ENCODE data around the gene NANOGP8.
"Not testable (repeated sequence)": the region's sequence is repeated elsewhere in the genome, so short reads cannot be mapped to it uniquely, and the experiment has no call there.

The NANOGP8 gene, protein sequence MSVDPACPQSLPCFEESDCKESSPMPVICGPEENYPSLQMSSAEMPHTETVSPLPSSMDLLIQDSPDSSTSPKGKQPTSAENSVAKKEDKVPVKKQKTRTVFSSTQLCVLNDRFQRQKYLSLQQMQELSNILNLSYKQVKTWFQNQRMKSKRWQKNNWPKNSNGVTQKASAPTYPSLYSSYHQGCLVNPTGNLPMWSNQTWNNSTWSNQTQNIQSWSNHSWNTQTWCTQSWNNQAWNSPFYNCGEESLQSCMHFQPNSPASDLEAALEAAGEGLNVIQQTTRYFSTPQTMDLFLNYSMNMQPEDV

DNA sequence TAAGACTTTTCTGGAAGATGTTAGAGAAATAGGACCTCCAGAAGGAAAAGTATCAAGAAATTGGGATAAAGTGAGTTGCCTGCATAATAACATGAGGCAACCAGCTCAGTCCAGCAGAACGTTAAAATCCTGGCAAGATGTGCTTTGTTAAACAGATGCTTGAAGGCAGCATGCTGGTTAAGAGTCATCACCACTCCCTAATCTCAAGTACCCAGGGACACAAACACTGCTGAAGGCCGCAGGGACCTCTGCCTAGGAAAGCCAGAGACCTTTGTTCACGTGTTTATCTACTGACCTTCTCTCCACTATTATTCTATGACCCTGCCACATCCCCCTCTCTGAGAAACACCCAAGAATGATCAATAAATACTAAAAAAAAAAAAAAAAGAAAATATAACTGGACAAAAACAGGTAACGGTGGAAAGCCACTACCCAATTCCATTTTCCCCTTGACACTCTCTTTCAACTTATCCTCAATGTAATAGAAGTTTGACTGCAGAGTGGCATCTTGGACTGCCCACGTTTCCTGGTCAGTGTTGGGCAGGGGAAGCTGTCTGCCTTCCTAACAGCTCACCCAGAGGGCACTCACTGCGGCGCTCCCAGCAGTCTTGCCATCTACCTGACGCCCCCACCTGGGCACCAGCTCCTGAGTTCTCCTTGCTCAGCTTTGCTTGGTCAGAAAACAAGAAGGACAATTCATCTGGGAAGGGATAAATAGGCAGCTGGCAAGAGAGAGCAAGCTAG, at the start of gene NANOGP8:
Gene NANOGP8, minus strand, starts transcription at position 120 of the 744 bp plus-strand sequence. CDS start 185 bp downstream, outside the sequence.
- not testable (repeated sequence) for DNase-seq

GRCh38 chr15:35134299-35134698, 49.2 kb upstream of the NANOGP8 start:
- DNase-seq = no peak

DNA sequence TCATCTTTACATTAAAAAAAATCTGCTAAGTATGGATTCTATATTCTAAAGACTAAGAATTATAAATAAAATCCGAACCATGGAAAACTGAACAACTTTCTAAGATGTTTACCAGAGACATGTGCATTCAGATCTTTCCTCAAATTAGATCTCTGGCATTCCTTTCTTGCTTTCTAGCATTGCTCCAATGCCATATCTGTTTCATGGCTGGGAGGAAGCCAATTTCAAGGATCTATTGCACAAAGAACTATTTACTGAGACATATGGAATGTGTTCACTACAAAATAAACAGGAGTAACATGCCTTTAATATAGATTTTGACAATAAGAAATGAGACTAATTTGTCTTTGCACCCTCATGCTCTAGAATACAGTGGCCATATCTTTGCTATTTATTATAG, 45.1 kb upstream of the NANOGP8 start:
- DNase-seq = no peak

- no peak for DNase-seq
These were observed 44.3 kb upstream of the NANOGP8 start for GRCh38 chr15:35129361-35129760.

GRCh38 chr15:35127717-35128116, 42.6 kb upstream of the NANOGP8 start:
- DNase-seq = no peak

GRCh38 chr15:35126236-35126635, 41.1 kb upstream of the NANOGP8 start:
- no peak for DNase-seq

DNA sequence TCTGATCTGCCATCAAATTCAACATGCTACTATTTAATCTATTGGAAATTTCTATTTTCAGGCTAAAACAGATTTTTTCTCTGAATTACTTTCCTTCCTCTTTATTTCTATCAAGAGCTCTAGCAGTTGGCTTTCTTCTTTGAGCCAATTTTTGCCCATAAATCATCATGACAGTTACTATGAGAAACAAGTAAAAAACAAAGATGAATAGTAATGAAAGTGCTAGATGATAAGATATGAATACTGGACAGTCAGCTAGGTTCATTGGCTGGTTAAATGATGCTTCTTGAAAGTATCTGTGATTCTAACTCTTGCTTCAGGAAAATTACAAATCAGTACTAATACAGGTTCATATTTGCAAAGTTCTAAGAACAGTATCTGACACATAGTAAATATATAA, 38.6 kb upstream of the NANOGP8 start:
- DNase-seq = no peak

DNA sequence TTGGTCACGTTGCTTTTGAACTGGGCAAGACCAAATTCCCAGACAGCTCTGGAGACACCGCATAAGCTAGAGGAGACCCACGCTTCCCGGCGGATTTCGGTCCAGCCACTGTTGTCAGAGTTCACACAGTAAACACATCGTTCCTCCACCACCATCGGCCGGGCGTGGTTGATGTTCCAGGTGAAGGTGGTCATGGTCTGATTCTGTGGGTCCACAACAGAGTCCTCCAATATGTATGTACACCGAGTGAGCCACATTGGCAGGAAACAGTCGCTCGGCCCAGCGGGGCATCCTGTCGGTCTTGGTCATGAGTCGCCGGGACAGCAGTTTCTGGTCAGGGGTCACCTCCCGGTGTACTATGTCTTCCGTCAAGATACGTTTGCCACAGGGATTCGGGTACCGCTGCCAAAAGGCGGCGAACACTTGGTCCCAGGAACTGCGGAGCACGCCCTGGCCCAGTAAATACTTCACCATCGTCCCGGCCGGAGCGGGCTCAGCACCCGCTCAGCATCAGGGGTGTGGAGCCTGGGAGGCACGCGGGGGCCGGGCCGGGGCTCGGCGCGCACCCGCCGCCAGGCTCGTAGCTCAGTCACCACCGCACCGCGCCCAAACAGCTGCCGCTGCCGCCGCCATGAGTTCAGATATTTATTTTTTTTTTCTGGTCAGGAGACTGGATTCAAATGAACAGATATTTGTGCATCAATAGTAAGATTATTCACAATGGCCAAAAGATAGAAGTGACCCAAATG, 36.7 kb upstream of the NANOGP8 start:
- no peak for DNase-seq

GRCh38 chr15:35120173-35120572, 35.1 kb upstream of the NANOGP8 start:
- DNase-seq = no peak

DNA sequence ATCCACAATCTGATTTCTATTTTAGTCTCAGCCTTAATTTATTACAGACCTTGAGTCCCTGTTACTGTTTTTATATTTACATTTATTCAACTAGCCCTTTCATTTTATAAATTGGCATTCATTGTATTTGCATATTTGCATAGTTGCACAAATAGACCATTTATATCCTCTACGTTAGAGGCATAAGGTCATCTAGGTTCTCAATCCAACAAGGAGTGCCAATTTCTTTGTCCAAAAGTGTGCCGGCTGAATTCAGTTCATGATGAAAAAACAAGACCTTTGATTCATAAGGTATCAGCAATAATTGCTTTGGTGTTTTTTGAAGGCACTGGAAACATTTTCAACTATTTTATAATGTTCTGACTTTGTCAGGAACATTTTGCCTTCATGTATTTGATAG, 33.9 kb upstream of the NANOGP8 start:
- no peak for DNase-seq

DNA sequence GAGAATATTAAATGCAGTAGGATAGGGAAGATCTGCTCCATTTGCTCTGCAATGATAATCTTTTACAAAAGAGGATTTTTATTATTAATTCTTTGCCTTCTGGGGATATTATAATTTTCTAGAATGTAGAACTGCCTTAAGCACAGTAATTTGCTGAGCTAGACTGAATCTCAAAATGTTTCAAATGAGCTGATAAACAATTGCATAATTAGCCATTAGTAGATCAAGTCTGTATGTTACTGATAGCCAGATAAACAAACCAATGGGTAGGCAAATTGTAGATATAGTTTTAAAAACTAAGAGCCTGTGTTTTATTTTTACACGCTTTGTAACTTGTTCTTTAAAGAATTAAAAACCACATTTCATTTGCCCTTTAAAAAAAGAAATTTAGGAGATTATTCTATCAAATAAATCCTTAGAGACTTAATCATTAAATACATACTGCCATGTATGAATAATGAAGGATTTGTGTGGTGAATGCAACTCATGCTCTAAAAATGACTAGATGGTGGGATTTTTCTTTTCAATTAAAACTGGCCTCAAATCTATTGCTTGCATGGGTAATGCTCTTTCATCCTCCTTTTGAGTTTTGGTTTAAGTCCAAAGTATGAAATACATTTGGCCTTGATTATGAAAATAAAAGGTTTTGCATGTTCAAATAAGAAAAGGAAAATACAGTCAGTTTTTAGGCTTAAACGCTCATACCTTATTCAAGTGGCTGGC, 32.6 kb upstream of the NANOGP8 start:
- DNase-seq = no peak

- DNase-seq = no peak
These were observed 30.1 kb upstream of the NANOGP8 start for GRCh38 chr15:35115155-35115725.

GRCh38 chr15:35112346-35112745, 27.3 kb upstream of the NANOGP8 start:
- DNase-seq = no peak

- DNase-seq = no peak
These were observed 26.8 kb upstream of the NANOGP8 start for GRCh38 chr15:35111861-35112260.

GRCh38 chr15:35108453-35108852, 23.4 kb upstream of the NANOGP8 start:
- no peak for DNase-seq

GRCh38 chr15:35107561-35107960, 22.5 kb upstream of the NANOGP8 start:
- no peak for DNase-seq

- DNase-seq = no peak
These were observed 22.0 kb upstream of the NANOGP8 start for GRCh38 chr15:35107122-35107521.

DNA sequence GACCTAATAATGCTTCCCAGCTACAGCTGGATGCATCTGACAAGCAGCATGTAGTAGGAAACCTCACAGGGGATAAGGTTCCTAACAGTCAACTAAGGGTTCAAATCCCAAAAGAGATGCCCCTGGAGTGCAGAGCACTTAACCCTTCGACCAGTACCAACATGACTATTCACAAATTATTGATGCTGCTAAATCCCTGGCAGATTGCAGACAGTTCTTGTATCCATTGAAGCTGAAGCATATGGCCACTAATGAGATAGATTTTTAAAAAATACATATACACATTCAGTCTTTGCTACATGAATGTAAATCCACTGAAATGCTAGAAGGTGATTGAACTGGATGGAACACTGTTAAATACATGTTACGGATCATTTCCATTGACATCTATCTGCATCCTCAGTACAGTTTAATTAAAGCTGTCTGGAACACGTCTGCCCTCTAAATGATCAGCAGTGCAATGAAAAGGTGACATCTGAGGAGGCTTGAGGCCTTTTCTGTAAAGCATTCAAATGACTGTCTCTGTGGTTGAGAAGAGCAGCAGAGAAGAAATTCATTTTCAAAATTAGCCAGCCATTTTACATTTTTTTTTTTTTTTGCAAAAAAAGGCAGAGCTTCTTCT, 19.5 kb upstream of the NANOGP8 start:
- no peak for DNase-seq

DNA sequence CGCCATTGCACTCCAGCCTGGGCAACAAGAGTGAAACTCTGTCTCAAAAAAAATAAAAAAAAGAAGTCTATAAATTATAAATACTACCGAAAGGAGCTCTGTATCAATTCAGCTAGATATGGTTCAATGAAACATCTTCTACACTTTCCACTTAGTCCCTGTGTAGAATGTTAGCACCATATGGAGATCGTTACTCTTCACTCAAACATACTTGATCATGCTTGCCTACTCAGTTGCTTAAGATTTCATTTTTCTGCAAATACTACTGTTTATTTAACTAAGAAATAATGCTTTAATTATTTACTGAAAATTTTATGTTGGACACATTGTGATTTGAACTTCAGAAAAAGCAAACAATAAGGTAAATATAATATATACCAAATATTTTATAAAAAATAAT, 17.1 kb upstream of the NANOGP8 start:
- no peak for DNase-seq

- no peak for DNase-seq
These were observed 16.2 kb upstream of the NANOGP8 start for GRCh38 chr15:35101335-35101734.

GRCh38 chr15:35098737-35099136, 13.6 kb upstream of the NANOGP8 start:
- DNase-seq = no peak

DNA sequence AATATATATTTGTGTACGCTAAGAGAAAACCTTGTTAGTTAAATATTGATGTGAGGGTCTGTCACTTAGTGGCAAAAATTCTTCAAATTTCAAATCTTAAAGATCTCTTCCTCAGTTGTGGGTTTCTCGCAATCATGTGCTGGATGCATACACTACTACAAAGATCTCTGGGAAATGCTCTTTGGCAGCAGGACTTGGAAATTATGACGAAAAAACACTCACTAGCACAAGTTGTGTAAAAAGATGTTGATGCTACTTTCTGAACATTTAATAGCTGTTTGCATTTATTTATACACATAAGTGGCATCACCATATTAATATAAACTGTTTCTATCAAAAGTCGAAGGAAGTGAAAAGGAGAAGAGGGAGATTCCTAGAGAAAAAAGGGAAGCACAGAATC, 10.8 kb upstream of the NANOGP8 start:
- no peak for DNase-seq

Measured in inflammatory macrophage treated with lipopolysaccharide for 4 hours (primary cell).